Stimulated activated CD8-positive, alpha-beta memory T cell treated with anti-CD3 and anti-CD28 coated beads, Interleukin-15, amount 100 ng/mL, for 24 hours (primary cell): ENCODE results near the gene ZNF438.
"Not testable (repeated sequence)": the region's sequence is repeated elsewhere in the genome, so short reads cannot be mapped to it uniquely, and the experiment has no call there.

ENCODE experiments used
- DNase-seq: peaks from one replicate; pipeline ENCODE4 v3.0.0-alpha.2; 2020; ENCODE audit warnings: low read depth

Gene ZNF438

DNA sequence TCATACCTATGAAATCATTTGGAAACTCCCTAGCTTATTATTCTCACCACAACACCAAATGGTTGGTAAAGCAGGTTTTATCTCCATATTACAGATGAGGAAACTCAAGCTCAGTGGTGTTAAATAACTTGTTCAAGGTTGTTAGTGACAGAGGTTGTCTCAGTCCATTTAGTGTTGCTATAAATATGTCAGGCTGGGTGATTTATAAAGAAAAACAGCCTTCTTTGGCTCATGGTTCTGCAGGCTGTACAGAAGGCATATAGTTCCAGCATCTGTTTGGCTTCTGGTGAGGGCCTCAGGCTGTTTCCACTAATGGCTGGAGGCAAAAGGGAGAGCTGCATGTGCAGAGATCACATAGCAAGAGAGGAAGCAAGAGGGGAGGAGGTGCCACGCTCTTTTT lies 96.6 kb downstream of the ZNF438 start:
- no peak for DNase-seq

DNA sequence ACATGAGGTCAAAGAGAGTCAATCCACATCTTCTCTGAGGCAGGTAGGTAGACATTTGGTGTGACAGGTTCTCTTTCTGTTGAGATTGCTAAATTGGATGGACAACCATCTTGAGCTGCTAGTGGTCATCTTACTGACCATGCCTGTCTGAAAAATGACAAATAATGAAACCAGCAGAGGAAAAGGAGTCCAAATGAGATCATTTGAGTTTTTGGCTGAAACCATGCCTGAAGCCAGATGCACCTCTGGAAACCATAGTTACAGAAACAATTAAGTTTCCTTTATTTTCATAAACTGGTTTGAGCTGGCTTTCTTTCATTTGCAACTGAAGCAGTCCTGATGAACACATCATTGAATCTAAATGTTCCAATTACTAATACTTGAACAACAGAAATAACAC lies 100.6 kb downstream of the ZNF438 start:
- no peak for DNase-seq

DNA sequence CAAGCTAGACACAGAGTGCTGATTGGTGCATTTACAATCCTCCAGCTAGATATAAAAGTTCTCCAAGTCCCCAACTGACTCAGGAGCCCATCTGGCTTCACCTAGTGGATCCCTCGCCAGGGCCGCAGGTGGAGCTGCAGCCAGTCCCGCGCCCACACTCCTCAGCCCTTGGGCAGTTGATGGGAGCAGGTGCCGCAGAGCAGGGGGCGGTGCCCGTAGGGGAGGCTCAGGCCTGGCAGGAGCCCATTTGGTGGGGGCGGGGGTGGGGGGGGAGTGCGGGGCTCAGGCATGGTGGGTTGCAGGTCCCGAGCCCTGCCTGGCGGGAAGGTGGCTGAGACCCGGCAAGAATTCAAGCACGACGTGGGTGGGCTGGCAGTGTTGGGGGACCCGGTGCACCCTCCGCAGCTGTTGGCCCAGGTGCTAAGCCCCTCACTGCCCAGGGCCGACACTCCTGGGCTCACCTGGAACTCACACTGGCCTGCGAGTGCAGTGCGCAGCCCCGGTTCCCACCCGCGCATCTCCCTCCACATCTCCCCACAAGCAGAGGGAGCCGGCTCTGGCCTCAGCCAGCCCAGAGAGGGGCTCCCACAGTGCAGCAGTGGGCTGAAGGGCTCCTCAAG lies 101.7 kb downstream of the ZNF438 start:
- DNase-seq, result no peak

DNA sequence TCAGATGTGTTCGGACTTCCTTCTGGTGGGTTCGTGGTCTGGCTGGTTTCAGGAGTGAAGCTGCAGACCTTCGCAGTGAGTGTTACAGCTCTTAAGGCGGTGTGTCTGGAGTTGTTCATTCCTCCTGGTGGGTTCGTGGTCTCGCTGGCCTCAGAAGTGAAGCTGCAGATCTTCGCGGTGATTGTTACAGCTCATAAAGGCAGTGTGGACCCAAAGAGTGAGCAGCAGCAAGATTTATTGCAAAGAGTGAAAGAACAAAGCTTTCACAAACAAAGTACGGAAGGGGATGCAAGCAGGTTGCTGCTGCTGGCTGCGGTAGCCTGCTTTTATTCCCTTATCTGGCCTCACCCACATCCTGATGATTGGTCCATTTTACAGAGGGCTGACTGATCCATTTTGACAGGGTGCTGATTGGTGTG lies 102.3 kb downstream of the ZNF438 start:
- not testable (repeated sequence) for DNase-seq

DNA sequence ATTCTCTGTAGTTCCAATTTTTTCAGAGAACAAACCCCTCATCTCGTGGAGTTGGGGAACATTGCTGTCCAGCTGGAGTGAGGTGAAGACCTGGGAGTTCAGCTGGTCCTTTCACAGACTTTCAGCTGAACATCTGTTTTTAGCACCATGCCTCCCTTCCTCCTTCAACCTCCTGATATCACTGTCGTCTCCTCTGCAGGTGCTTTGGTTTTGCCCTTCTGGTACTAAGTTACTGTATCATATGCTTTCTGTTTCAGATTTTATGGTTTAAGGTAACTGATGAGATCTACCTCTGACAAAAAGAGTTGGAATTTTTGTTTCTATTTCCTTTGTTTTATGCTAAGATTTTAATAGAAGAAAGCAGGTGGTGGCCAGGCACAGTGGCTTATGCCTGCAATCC lies 102.9 kb downstream of the ZNF438 start:
- no peak for DNase-seq

DNA sequence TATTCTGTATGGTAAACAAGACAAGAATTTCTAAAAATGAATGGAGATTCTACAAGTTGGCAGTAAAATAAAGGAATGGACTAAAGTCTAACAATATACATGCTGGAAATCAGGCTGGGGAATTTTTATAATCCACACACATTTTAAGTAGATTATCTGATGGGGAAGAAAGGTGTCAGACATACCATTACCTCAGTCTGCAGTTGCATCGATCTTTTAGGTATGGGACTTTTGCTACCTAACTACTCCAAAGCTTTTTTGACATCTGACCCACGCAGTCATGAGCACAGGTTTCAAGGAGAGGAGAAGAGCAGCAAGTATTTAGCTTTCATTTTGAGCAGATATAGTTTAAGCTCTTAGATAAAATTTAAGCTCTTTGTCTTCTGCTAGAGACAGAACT lies 113.0 kb downstream of the ZNF438 start:
- DNase-seq, result no peak

DNA sequence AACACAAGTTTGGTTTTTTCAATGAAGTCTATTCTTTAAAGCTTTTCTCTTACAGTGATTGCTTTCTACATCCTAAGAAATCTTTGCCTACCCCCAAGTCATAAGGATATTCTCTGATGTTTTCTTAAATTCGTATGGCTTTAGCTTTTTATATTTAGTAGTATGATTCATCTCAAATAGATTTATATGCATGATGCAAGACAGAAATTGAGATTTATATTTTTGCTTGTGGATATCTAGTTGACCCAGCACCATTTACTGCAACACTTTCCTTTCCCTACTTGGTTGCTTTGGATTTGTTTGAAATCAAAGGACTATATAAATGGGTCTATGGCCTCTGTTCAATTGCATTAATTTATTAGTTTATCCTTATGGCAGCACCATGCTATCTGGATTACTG lies 113.9 kb downstream of the ZNF438 start:
- DNase-seq, result no peak

DNA sequence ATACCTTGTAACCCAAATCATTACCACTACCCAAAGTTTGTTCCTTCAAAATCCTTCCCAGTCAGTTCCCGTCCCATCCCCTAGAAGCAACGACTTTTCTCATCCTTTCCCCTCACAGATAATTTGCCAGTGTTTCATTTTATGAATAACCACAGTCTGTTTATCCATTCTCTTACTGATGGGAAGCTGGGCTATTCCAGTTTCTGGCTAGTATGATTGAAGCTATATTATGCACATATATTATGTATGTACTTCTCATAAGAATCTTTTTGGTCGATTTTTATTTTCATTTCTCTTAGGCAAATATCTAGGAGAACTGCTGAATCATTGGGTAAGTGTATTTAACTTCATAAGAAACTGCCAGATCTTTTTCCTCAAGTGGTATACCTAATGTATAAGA lies 114.6 kb downstream of the ZNF438 start:
- DNase-seq, result no peak

DNA sequence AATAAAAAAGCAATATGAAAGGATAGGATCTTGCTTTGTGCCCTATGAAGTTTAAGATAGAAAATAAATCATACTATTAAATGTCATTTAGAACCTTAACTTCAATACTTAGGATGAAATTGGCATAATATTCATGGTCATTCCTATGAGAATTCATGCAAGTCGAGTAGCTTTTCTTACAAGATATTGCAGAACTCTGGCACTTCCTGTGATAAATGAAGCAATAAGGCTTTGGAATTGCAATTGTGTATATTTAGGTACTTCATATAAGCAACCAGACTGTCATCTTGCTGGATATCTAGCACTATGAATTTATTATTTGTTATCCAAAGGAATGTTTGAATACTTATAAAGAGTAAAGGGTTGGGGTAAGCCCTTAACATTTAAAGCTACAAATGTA lies 116.5 kb downstream of the ZNF438 start:
- DNase-seq, result no peak

DNA sequence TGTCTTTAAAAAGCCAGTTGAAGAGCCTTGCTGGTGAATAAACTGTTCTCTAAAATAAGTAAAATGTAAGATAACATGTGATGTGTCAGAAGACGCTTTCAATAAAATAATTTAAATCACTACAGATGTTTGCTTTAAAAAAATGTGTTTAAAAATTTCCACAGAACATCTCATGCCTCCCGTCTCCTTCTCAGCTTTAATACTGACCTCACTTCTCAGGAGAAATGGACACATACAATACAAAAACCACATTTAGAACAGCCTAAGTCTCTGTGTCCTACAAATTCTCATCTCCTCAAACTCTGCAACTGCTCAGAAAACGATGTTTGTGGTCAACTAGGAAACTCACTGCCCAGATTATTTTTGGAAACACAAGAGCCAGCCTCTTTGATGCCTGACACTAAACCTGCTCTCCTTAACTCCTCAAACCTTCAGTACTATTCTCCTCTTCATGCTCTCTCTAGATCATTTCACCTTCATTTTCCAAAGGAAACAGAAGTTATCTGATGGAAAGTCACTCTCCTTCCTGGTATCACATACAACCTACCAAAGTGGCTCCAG lies 120.3 kb downstream of the ZNF438 start:
- DNase-seq, result no peak

DNA sequence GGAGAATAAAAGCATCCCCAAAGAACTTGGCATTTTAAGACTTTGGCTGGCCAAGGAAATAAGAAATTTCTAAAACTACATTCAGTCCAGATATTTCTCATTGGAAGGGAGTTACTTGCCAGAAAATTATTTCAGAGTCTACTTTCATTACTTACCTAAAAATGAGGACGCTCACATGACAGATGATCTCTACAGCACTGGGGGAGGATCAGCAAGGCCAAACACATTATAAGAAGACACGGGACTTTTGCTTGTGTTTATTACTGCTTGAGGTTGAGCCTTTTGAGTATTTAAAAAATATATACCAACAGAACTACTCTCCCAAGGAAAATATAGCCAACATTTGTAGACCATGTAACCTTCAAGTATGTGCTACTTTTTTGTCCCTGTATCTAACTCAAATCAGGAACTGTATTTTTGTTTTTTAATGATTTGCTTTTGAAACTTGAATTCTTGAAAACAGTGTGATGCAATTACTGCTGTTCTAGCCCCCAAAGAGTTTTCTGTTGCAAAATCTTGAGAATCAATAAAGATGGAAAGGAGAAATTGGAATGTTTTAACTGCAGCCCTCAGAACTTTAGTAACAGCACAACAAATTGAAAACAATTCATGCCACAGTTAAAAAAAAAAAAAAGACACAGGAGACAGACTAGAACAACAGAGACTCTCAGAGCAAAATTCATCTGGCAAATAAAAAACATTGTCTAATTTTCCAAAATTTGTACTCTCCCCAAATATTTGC lies 128.1 kb downstream of the ZNF438 start:
- DNase-seq, result no peak

DNA sequence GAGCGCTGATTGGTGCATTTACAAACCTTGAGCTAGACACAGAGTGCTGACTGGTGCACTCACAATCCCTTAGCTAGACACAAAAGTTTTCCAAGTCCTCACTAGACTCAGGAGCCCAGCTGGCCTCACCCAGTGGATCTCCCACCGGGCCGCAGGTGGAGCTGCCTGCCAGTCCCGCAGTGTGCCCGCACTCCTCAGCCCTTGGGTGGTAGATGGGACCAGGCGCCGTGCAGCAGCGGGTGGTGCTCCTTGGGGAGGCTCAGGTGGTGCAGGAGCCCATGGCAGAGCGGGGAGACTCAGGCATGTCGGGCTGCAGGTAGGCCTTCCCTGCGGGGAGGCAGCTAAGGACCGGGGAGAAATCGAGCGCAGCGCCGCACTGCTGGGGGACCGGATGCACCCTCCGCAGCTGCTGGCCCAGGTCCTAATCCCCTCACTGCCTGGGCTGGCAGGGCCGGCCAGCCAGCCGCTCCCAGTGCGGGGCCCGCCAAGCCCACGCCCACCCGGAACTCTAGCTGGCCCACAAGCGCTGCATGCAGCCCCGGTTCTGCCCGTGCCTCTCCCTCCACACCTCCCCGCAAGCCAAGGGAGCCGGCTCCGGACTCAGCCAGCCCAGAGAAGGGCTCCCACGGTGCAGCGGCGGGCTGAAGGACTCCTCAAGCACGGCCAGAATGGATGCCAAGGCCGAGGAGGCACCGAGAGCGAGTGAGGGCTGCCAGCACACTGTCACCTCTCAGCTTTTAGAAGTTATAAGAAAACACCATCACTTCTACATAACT lies 128.9 kb downstream of the ZNF438 start:
- no peak for DNase-seq

DNA sequence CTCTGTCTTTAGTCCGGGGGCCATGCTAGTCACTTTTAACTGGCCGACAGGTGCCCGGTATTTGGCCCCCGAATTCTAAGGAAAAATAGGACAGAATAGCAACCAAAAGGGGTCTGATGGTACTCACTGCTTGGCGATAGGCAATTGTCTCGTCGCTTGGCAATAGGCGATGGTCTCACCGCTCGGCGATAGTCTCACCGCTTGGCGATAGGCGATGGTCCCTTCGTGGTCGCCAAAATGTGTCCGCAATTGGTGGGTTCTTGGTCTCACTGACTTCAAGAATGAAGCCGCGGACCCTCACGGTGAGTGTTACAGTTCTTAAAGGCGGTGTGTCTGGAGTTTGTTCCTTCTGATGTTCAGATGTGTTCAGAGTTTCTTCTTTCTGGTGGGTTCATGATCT lies 130.2 kb downstream of the ZNF438 start:
- DNase-seq, result not testable (repeated sequence)

DNA sequence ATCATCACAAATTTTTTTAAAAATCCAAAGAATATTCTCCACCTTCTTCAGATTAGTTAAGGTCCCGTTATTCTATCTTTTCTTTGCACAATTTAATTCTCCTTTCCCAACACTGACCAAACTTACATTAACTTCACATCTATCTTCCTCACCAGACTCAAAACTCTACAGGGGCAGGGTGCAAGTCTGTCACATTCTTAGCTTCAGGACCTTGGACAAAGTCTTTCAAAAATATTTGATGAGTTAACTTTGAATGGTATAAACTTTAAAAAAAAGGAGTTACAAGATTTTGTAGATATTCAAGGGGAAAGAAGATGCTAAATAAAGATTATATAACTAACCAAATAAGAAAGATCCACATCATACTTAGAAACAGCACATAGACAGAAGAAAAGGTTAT lies 132.7 kb downstream of the ZNF438 start:
- DNase-seq, result no peak

DNA sequence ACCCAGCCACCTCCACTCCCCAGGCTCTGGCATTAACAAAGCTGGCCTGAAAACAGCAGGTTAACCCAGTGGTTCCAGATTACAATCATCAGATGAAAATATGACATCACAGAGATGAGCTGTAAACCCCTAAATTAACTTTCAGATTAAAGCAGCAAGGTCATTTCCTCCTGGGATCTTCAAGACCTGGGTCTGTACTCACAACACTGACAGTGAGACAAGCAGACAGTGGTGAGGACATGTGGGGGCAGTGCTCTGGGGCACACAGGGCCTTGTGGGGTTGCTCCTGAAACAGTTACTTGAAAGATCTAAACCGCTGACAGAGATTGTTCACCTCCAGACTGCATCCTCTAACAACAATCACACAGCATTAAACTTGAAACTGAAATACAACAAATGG lies 134.1 kb downstream of the ZNF438 start:
- DNase-seq, result no peak

DNA sequence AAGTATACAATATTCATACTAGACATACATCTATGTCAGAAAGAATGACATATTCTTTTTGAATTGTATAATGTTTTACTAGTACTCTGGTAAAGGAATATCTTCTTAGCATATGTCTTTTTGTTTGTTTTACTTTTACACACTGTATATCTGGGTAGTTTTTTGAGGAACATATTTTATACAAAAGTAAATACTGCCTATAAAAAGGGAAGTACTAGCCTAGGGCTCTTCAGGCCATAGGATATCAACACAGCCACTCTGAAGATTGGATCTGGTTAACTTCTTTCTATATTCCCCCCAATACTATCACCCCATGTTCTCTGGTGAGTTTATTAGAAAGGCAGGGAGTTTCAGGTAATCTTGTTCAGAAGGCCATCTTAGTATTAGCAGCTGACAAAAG lies 134.6 kb downstream of the ZNF438 start:
- no peak for DNase-seq

DNA sequence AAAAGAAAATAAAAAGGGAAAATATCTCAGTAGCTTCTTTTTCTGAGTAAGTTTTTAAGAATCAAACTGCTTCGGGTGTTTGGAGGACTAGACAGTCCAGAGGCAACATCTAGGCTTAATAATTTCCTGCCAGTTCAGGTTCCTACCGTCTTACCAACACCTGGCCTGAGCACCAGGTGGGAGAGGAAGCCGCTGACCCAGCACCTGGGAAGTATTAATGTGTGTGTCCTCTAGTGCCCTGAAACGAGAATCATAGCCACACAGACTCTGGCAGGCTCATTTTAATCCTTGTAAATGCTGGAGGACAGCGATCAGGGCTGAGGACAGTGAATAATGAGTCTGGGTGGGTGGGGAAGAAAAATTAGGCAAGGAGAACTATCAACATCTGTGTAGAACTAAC lies 137.4 kb downstream of the ZNF438 start:
- DNase-seq, result no peak

DNA sequence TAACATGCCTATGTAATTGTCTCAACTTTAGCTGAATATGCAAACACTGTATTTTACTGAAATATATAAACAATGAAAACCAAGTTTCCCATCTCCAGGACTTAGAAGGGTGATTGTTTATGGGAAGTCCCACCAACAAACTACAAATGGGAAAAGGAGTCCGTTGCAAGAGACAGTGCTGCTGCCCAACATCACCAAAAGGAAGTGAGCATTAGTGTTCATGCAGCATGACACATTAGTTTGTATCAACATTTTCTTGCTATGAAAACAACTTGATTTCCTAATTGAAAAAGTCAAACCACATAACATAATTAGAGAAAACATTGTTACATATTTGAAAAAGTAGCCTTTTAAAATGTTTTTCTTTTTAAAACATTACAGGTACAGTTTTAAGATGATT lies 138.5 kb downstream of the ZNF438 start:
- DNase-seq, result no peak

DNA sequence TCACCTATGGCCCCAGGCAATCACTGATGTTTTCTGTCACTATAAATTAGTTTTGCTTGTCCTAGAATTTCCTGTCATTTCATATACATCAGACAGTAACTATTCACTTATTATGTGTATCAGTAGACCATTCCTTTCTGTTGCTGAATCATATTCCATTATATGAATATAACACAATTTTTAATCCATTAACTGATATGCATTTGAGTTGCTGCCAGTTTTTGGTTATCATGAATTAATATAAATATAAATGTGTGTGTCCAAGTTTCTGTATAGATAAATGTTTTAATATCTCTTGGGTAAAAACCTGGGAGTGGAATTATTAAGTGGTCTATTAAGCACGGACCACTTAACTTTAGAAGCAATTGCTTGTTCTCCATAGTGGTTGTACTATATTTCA lies 143.8 kb downstream of the ZNF438 start:
- DNase-seq, result no peak

DNA sequence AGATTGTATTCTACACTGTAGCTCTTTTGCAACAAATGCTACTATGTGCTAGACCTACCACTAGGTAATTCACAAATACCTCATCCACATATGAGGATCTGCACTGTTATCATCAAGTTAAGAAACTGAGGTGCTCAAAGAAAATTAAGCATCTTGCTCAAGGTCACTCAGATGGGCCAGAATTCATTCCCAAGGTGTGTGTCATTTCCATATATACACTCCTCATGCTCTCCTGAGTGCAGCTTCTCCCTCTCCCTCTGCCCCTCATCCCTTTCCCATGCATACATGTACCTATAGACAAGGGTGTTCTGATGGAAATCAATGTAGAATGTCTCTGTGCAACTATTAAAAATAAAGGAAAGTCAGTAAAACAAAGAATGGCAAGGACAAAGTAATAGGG lies 146.2 kb downstream of the ZNF438 start:
- DNase-seq, result no peak

DNA sequence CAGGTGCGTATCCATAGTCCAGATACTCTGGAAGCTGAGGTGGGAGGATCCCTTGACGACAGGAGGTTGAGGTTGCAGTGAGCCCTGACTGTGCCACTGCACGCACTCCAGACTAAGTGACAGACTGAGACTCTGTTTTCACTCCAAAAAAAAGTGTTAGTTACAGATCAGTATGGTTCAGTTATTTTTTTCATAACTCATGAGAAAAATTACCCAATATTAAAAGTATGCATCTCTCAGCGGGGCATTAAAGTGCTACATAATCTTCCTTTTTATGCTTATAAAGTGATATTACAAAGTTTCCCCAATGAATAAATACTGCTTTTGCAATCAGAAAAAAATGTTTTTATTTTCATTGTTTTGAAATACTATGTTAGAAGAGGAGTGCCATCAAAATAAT lies 147.9 kb downstream of the ZNF438 start:
- DNase-seq, result no peak

DNA sequence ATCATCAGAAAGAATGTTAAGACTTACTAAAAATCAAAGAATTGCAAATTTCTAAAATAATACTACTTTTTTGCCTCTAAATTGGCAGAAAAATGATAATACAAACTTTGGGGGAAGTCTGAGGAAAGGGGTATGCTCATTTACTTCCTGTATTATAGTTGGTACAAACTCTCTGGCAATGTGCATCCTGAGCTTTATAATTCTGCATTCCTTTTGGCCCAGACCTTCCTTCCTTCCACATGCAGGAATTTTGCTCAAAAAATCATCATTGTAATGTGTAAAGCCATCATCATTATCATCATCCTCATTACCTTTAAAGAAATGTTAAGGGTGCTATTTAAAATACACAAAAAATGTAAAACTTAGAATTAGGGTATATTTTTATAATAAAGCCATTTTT lies 148.5 kb downstream of the ZNF438 start:
- no peak for DNase-seq

DNA sequence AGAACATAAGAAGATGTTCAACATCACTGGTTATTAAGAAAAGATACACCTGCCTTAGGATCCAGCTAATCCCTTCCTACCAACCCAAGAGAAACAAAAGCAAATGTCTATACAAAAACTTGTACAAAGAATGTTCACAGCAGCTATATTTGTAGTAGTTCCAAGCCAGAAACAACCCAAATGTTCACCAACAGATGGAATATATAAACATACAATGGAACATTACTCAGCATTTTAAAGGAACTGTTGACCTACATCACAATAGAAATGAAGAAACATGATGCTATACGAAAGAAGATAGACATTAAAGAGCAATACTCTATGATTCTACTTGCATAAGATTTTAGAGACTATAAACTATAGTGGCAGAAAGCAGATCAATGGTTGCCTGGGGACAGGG lies 149.4 kb downstream of the ZNF438 start:
- no peak for DNase-seq
